K562 (cell line): ENCODE data around the gene ECSCR. TPM values are rescaled to one million over a fixed set of nuclear protein-coding genes. Genes with fewer than 3 reads are reported as not detected.

Source experiments
- ATAC-seq: fragments of 200-7000 bp; cut with Tn5 transposase; 3 replicates; pipeline ENCODE4 v1.9.1; 2020; ENCODE audit warnings: moderate library complexity
- BruUV-seq: library from RNA; stranded (reverse); fragments of 400-500 nt; replicated peaks from 2 replicates; lab custom pipeline; 2021; lab: Mats Ljungman, UMichigan
- CTCF ChIA-PET: fragments of 300-600 bp; formaldehyde crosslinking; extraction: SDS; loops from one replicate; lab custom pipeline; 2021; ENCODE audit warnings: low intra/inter-chr PET ratio; lab: Yijun Ruan, JAX
- POLR2A ChIA-PET: fragments of 300-600, 350-650 bp; sonication (Branson Sonifier 250); formaldehyde crosslinking; extraction: SDS; loops from one replicate; lab custom pipeline; 2021; ENCODE audit warnings: antibody characterized with exemption, inconsistent platforms; lab: Yijun Ruan, JAX
- DNase-seq, 4 experiments: peaks; one replicate each; pipeline versions ENCODE4 v3.0.0 to v3.0.0-alpha.2; 2011 to 2018; ENCODE audit warnings: low spot score in 3 of 4, mixed read lengths in 3 of 4; ENCODE audit errors: extremely low read depth in 1 of 4
- FAIRE-seq: peaks from 2 replicates; lab custom pipeline; 2011; peaks lifted over from hg19 to GRCh38; lab: Jason Lieb, UNC
- H2AFZ ChIP-seq: 2 replicates; pipeline ENCODE4 v1.6.0; 2011; ENCODE audit warnings: low read depth, low read length, control low read depth, inconsistent platforms
- H3K27ac ChIP-seq: fragments of 200-600 bp; 3 replicates; pipeline ENCODE4 v1.8.0; 2011; ENCODE audit warnings: low read depth, mild to moderate bottlenecking, control low read depth, inconsistent platforms, low read length, moderate library complexity, mixed read lengths; ENCODE audit errors: extremely low read depth
- H3K27me3 ChIP-seq, 2 experiments: fragments of 300-600 bp in 1 of 2; 2 replicates in 1 of 2; 3 replicates in 1 of 2; pipeline versions ENCODE4 v1.6.0 to v1.8.0; 2011; ENCODE audit warnings: inconsistent platforms in 2 of 2, low read length in 2 of 2, mild to moderate bottlenecking in 1 of 2, mixed read lengths in 1 of 2, moderate library complexity in 1 of 2; ENCODE audit not compliant: control insufficient read depth in 2 of 2, insufficient read depth in 2 of 2
- H3K36me3 ChIP-seq: fragments of 300-600 bp; 3 replicates; pipeline ENCODE4 v1.8.0; 2011; ENCODE audit warnings: mild to moderate bottlenecking, low read length, inconsistent platforms; ENCODE audit not compliant: control insufficient read depth, insufficient read depth
- H3K4me1 ChIP-seq, 2 experiments: fragments of 200-600 bp in 1 of 2; replicated peaks in 1 of 2; 2 replicates in 1 of 2; 3 replicates in 1 of 2; pipeline versions ENCODE4 v1.5.1 to v1.8.0; 2011; ENCODE audit warnings: inconsistent platforms in 2 of 2, low read length in 2 of 2, mild to moderate bottlenecking in 1 of 2, mixed read lengths in 1 of 2, moderate library complexity in 1 of 2; ENCODE audit not compliant: control insufficient read depth in 2 of 2, insufficient read depth in 2 of 2
- H3K4me2 ChIP-seq: 2 replicates; pipeline ENCODE4 v1.6.1; 2011; ENCODE audit warnings: low read length, control low read depth, inconsistent platforms, mixed read lengths; ENCODE audit not compliant: insufficient read depth
- H3K4me3 ChIP-seq: fragments of 200-600 bp; sonication (generic), shearing (Covaris generic); 2 replicates; pipeline ENCODE4 v1.5.1; 2016; ENCODE audit warnings: control low read depth, inconsistent platforms
- H3K79me2 ChIP-seq: fragments of 200-600 bp; 3 replicates; pipeline ENCODE4 v1.8.0; 2011; ENCODE audit warnings: low read length, inconsistent platforms; ENCODE audit not compliant: control insufficient read depth, insufficient read depth
- H3K9ac ChIP-seq, 2 experiments: 2 replicates each; pipeline versions ENCODE4 v1.6.0 to v1.6.1; 2011; ENCODE audit warnings: low read depth in 2 of 2, low read length in 2 of 2, control low read depth in 1 of 2, inconsistent platforms in 1 of 2, mild to moderate bottlenecking in 1 of 2, mixed read lengths in 1 of 2; ENCODE audit not compliant: insufficient read depth in 1 of 2
- H3K9me1 ChIP-seq: one replicate; pipeline ENCODE4 v1.6.0; 2011; ENCODE audit warnings: inconsistent platforms, mild to moderate bottlenecking, low read length, moderate library complexity; ENCODE audit not compliant: control insufficient read depth, insufficient read depth
- H3K9me3 ChIP-seq: replicated peaks from 2 replicates; pipeline ENCODE4 v1.5.1; 2011; ENCODE audit warnings: low read depth, low read length, inconsistent platforms; ENCODE audit not compliant: control insufficient read depth, insufficient read depth
- H4K20me1 ChIP-seq: replicated peaks from 2 replicates; pipeline ENCODE4 v1.6.1; 2011; ENCODE audit warnings: low read length, inconsistent platforms, mixed read lengths; ENCODE audit not compliant: control insufficient read depth, insufficient read depth
- CREM ChIP-seq: IDR thresholded peaks from 2 replicates; pipeline ENCODE4 v1.6.1; 2014; ENCODE audit warnings: antibody characterized with exemption, low read depth
- EGR1 ChIP-seq: fragments of 450-650 bp; conservative IDR thresholded peaks from 2 replicates; pipeline ENCODE4 v1.6.1; 2017; ENCODE audit warnings: mild to moderate bottlenecking
- ESRRA ChIP-seq: fragments of 450-650 bp; IDR thresholded peaks from 2 replicates; pipeline ENCODE4 v1.6.1; 2014; ENCODE audit warnings: low read depth, mild to moderate bottlenecking, moderate library complexity, borderline replicate concordance
- HDAC6 ChIP-seq: IDR thresholded peaks from 2 replicates; pipeline ENCODE4 v1.6.1; 2012; ENCODE audit warnings: low read depth, mild to moderate bottlenecking, control low read depth, inconsistent platforms, low read length, moderate library complexity
- ILK ChIP-seq: fragments of 450-650 bp; IDR thresholded peaks from 2 replicates; pipeline ENCODE4 v1.6.1; 2016; ENCODE audit warnings: missing genetic modification characterization, low read depth, mild to moderate bottlenecking, missing compliant biosample characterization, moderate library complexity, borderline replicate concordance
- MYBL2 ChIP-seq, 2 experiments: fragments of 450-650 bp in 1 of 2; sonication (generic) in 1 of 2; formaldehyde crosslinking in 1 of 2; IDR thresholded peaks; 2 replicates each; pipeline versions ENCODE4 v1.6.1 to v1.8.1; 2017 to 2022; ENCODE audit warnings: borderline replicate concordance in 1 of 2, inconsistent platforms in 1 of 2, low read depth in 1 of 2, mild to moderate bottlenecking in 1 of 2, missing genetic modification reagents in 1 of 2, moderate library complexity in 1 of 2
- PHB2 ChIP-seq: fragments of 450-650 bp; IDR thresholded peaks from 2 replicates; pipeline ENCODE4 v1.6.1; 2017; ENCODE audit warnings: low read depth
- PHF20 ChIP-seq: fragments of 450-650 bp; IDR thresholded peaks from 2 replicates; pipeline ENCODE4 v1.6.1; 2018; ENCODE audit not compliant: partially characterized antibody
- SRSF9 ChIP-seq: fragments of 200-400 bp; formaldehyde crosslinking; IDR thresholded peaks from 2 replicates; pipeline ENCODE4 v1.6.1; 2017; ENCODE audit warnings: low read depth, low read length, borderline replicate concordance
- WGBS: fragments of 100-300 bp; shearing (Covaris generic); methylation state at CpG from one replicate; pipeline ENCODE4 v1.1.6; 2016; ENCODE audit warnings: low coverage, mixed read lengths; ENCODE audit not compliant: insufficient coverage; ENCODE audit errors: missing lambda C conversion rate; 5-methylcytosine and 5-hydroxymethylcytosine counted together
- in situ Hi-C: fragments of 300-500 bp; cut with MboI; formaldehyde crosslinking; loops from 4 replicates; pipeline ENCODE4 v1.15.0; 2018; ENCODE audit warnings: inconsistent platforms, mixed read lengths
- intact Hi-C: fragments of 100-400 bp; cut with micrococcal nuclease; formaldehyde crosslinking; loops from 2 replicates; pipeline ENCODE4 v1.14.2; 2022
- polyA plus RNA-seq, 8 experiments: library from polyadenylated mRNA; depleted of rRNA in 4 of 8; stranded (reverse) in 5 of 8; unstranded in 3 of 8; fragments of >200 nt; fragmentation: Nextera tagmentation in 2 of 8; fragmentation: Illumina TruSeq in 1 of 8; extraction: Ambion mirVana in 2 of 8; extraction: Trizol in 1 of 8; gene quantifications; 2 replicates each; pipeline versions ENCODE4 v1.2.1 to v1.2.3, GENCODE V29; 2011 to 2014; ENCODE audit warnings: inconsistent platforms in 1 of 8, missing spikeins in 1 of 8
- total RNA-seq, 7 experiments: library from RNA; depleted of rRNA in 6 of 7; stranded (reverse); fragments of >200 nt in 6 of 7; fragmentation: Illumina TruSeq in 2 of 7; extraction: Trizol in 2 of 7; gene quantifications; 2 replicates each; pipeline versions ENCODE4 v1.2.1 to v1.2.3, GENCODE V29; 2011 to 2021; ENCODE audit warnings: low replicate concordance in 1 of 7
- TF ChIP-seq, protein P1 (sequence below): fragments of 450-650 bp; formaldehyde crosslinking; IDR thresholded peaks from 2 replicates; pipeline ENCODE4 v1.4.0; 2022; ENCODE audit warnings: missing genetic modification characterization
- TF ChIP-seq, protein P2 (sequence below): fragments of 250-450 bp; sonication (Bioruptor Pico); IDR thresholded peaks from 2 replicates; pipeline ENCODE4 v1.5.0; 2022; ENCODE audit warnings: mild to moderate bottlenecking
- TF ChIP-seq, protein P3 (sequence below): fragments of 200-800 bp; sonication (Bioruptor generic); IDR thresholded peaks from 2 replicates; pipeline ENCODE4 v1.6.1; 2016; ENCODE audit warnings: missing genetic modification characterization, missing compliant biosample characterization

ECSCR gene
- total and polyA plus RNA-seq, 9 of the 15 experiments (the other 6 are each of a cell fraction or from before 2014, with no cell fraction given), result 0.10 to 0.25 (median 0.13) TPM; not detected in 6

DNA sequence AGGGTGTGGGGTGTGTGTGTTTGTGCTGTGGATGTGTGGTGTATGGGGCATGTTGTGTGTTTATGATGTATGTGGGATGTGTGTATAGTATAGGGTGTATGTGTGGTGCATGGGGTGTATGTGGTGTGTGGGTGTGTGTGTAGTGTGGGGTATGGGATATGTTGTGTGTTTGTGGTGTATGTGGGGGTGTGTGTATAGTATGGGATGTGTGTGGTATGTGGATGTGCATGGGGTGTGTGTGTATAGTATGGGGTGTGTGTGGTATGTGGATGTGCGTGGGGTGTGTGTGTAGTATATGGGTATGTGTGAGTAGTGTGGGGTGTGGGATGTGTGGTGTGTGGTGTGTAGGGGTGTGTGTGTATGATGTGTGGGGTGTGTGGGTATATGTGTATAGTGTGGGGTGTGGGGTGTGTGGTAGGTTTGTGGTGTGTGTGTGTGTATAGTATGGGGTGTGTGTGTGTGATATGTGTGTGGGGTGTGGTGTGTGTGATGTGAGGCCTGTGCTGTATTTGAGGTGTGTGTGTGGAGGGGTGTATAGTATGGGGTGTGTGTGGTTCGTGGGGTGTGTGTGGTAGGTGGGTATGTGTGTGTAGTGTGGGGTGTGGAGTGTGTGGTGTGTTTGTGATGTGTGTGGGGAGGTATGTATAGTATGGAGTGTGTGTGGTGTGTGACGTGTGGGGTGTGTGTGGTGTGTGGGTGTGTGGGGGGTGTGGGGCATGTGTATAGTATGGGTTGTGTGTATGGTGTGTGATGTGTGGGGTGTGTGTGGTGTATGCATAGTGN lies 10.5 kb downstream of the ECSCR start:
- H3K9me3 ChIP-seq, result no peaks in the 10 kb centered on the region
- H3K4me1 ChIP-seq, result peaks cover 9 to 12% of the 10 kb centered on the region in 2 experiments; a peak in 4 of 5 replicates
- H3K9ac ChIP-seq, result no peak overlapping the region
- no peak overlapping the region for H3K27ac ChIP-seq
- intact Hi-C loops (no loop called here), in situ Hi-C loops (no loop called here)
- H3K79me2 ChIP-seq, result no peaks in the 10 kb centered on the region
- no peak for DNase-seq
- H2AFZ ChIP-seq, result no peak overlapping the region
- H3K4me3 ChIP-seq, result no peak overlapping the region
- ChIA-PET CTCF (no interaction called here), POLR2A (no interaction called here)
- no peaks in the 10 kb centered on the region for H4K20me1 ChIP-seq
- BruUV-seq, result no TSS peak
- 56% methylated on average over 3 of the region's 3 CpGs for whole genome bisulfite sequencing
- no peaks in the 10 kb centered on the region for H3K27me3 ChIP-seq
- FAIRE-seq, result no peak
- no peak overlapping the region for H3K4me2 ChIP-seq
- no peaks in the 10 kb centered on the region for H3K36me3 ChIP-seq
- no peak for ATAC-seq
- H3K9me1 ChIP-seq, result peaks cover 4% of the 10 kb centered on the region
- no peak for TF ChIP-seq ESRRA
- TF ChIP-seq, protein P1, sequence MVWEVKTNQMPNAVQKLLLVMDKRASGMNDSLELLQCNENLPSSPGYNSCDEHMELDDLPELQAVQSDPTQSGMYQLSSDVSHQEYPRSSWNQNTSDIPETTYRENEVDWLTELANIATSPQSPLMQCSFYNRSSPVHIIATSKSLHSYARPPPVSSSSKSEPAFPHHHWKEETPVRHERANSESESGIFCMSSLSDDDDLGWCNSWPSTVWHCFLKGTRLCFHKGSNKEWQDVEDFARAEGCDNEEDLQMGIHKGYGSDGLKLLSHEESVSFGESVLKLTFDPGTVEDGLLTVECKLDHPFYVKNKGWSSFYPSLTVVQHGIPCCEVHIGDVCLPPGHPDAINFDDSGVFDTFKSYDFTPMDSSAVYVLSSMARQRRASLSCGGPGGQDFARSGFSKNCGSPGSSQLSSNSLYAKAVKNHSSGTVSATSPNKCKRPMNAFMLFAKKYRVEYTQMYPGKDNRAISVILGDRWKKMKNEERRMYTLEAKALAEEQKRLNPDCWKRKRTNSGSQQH (CRISPR knock-in tag), result peak; percentile 35; the same call in 1 of the 2 replicates
- TF ChIP-seq MYBL2 (IDR thresholded peaks at IDR 0.05; ENCODE audit: low read depth), result 0 out of 2 replicates have a peak, but pooled peaks have one; percentile 21
- no peak for TF ChIP-seq MYBL2 (CRISPR knock-in tag; IDR thresholded peaks at IDR 0.05; ENCODE audit: borderline replicate concordance)
- TF ChIP-seq HDAC6, result no peak
- no peak for TF ChIP-seq CREM
- no peak for TF ChIP-seq SRSF9
- no peak for TF ChIP-seq ILK (tag)
- TF ChIP-seq, protein P2, sequence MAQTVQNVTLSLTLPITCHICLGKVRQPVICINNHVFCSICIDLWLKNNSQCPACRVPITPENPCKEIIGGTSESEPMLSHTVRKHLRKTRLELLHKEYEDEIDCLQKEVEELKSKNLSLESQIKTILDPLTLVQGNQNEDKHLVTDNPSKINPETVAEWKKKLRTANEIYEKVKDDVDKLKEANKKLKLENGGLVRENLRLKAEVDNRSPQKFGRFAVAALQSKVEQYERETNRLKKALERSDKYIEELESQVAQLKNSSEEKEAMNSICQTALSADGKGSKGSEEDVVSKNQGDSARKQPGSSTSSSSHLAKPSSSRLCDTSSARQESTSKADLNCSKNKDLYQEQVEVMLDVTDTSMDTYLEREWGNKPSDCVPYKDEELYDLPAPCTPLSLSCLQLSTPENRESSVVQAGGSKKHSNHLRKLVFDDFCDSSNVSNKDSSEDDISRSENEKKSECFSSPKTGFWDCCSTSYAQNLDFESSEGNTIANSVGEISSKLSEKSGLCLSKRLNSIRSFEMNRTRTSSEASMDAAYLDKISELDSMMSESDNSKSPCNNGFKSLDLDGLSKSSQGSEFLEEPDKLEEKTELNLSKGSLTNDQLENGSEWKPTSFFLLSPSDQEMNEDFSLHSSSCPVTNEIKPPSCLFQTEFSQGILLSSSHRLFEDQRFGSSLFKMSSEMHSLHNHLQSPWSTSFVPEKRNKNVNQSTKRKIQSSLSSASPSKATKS, result no peak
- TF ChIP-seq EGR1, result 0 out of 2 replicates have a peak, but pooled peaks have one; percentile 4
- TF ChIP-seq, protein P3, sequence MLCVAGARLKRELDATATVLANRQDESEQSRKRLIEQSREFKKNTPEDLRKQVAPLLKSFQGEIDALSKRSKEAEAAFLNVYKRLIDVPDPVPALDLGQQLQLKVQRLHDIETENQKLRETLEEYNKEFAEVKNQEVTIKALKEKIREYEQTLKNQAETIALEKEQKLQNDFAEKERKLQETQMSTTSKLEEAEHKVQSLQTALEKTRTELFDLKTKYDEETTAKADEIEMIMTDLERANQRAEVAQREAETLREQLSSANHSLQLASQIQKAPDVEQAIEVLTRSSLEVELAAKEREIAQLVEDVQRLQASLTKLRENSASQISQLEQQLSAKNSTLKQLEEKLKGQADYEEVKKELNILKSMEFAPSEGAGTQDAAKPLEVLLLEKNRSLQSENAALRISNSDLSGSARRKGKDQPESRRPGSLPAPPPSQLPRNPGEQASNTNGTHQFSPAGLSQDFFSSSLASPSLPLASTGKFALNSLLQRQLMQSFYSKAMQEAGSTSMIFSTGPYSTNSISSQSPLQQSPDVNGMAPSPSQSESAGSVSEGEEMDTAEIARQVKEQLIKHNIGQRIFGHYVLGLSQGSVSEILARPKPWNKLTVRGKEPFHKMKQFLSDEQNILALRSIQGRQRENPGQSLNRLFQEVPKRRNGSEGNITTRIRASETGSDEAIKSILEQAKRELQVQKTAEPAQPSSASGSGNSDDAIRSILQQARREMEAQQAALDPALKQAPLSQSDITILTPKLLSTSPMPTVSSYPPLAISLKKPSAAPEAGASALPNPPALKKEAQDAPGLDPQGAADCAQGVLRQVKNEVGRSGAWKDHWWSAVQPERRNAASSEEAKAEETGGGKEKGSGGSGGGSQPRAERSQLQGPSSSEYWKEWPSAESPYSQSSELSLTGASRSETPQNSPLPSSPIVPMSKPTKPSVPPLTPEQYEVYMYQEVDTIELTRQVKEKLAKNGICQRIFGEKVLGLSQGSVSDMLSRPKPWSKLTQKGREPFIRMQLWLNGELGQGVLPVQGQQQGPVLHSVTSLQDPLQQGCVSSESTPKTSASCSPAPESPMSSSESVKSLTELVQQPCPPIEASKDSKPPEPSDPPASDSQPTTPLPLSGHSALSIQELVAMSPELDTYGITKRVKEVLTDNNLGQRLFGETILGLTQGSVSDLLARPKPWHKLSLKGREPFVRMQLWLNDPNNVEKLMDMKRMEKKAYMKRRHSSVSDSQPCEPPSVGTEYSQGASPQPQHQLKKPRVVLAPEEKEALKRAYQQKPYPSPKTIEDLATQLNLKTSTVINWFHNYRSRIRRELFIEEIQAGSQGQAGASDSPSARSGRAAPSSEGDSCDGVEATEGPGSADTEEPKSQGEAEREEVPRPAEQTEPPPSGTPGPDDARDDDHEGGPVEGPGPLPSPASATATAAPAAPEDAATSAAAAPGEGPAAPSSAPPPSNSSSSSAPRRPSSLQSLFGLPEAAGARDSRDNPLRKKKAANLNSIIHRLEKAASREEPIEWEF, result no peak
- peak; percentile 9 for TF ChIP-seq PHF20
- 0 out of 2 replicates have a peak, but pooled peaks have one; percentile 33 for TF ChIP-seq PHB2
